K562 (cell line): ENCODE results near the gene ELOB. TPM values are rescaled to one million over a fixed set of nuclear protein-coding genes. Genes with fewer than 3 reads are reported as not detected.

Source experiments
- ATAC-seq: fragments of 200-7000 bp; cut with Tn5 transposase; 3 replicates; pipeline ENCODE4 v1.9.1; 2020; ENCODE audit warnings: moderate library complexity
- BruUV-seq: library from RNA; stranded (reverse); fragments of 400-500 nt; replicated peaks from 2 replicates; lab custom pipeline; 2021; lab: Mats Ljungman, UMichigan
- CTCF ChIA-PET: fragments of 300-600 bp; formaldehyde crosslinking; extraction: SDS; loops from one replicate; lab custom pipeline; 2021; ENCODE audit warnings: low intra/inter-chr PET ratio; lab: Yijun Ruan, JAX
- POLR2A ChIA-PET: fragments of 300-600, 350-650 bp; sonication (Branson Sonifier 250); formaldehyde crosslinking; extraction: SDS; loops from one replicate; lab custom pipeline; 2021; ENCODE audit warnings: antibody characterized with exemption, inconsistent platforms; lab: Yijun Ruan, JAX
- DNase-seq, 4 experiments: peaks; one replicate each; pipeline versions ENCODE4 v3.0.0 to v3.0.0-alpha.2; 2011 to 2018; ENCODE audit warnings: low spot score in 3 of 4, mixed read lengths in 3 of 4; ENCODE audit errors: extremely low read depth in 1 of 4
- FAIRE-seq: peaks from 2 replicates; lab custom pipeline; 2011; peaks lifted over from hg19 to GRCh38; lab: Jason Lieb, UNC
- H2AFZ ChIP-seq: 2 replicates; pipeline ENCODE4 v1.6.0; 2011; ENCODE audit warnings: low read depth, low read length, control low read depth, inconsistent platforms
- H3K27ac ChIP-seq: fragments of 200-600 bp; 3 replicates; pipeline ENCODE4 v1.8.0; 2011; ENCODE audit warnings: low read depth, mild to moderate bottlenecking, control low read depth, inconsistent platforms, low read length, moderate library complexity, mixed read lengths; ENCODE audit errors: extremely low read depth
- H3K27me3 ChIP-seq, 2 experiments: fragments of 300-600 bp in 1 of 2; 2 replicates in 1 of 2; 3 replicates in 1 of 2; pipeline versions ENCODE4 v1.6.0 to v1.8.0; 2011; ENCODE audit warnings: inconsistent platforms in 2 of 2, low read length in 2 of 2, mild to moderate bottlenecking in 1 of 2, mixed read lengths in 1 of 2, moderate library complexity in 1 of 2; ENCODE audit not compliant: control insufficient read depth in 2 of 2, insufficient read depth in 2 of 2
- H3K36me3 ChIP-seq: fragments of 300-600 bp; 3 replicates; pipeline ENCODE4 v1.8.0; 2011; ENCODE audit warnings: mild to moderate bottlenecking, low read length, inconsistent platforms; ENCODE audit not compliant: control insufficient read depth, insufficient read depth
- H3K4me1 ChIP-seq, 2 experiments: fragments of 200-600 bp in 1 of 2; replicated peaks in 1 of 2; 2 replicates in 1 of 2; 3 replicates in 1 of 2; pipeline versions ENCODE4 v1.5.1 to v1.8.0; 2011; ENCODE audit warnings: inconsistent platforms in 2 of 2, low read length in 2 of 2, mild to moderate bottlenecking in 1 of 2, mixed read lengths in 1 of 2, moderate library complexity in 1 of 2; ENCODE audit not compliant: control insufficient read depth in 2 of 2, insufficient read depth in 2 of 2
- H3K4me2 ChIP-seq: 2 replicates; pipeline ENCODE4 v1.6.1; 2011; ENCODE audit warnings: low read length, control low read depth, inconsistent platforms, mixed read lengths; ENCODE audit not compliant: insufficient read depth
- H3K4me3 ChIP-seq: fragments of 200-600 bp; sonication (generic), shearing (Covaris generic); 2 replicates; pipeline ENCODE4 v1.5.1; 2016; ENCODE audit warnings: control low read depth, inconsistent platforms
- H3K79me2 ChIP-seq: fragments of 200-600 bp; 3 replicates; pipeline ENCODE4 v1.8.0; 2011; ENCODE audit warnings: low read length, inconsistent platforms; ENCODE audit not compliant: control insufficient read depth, insufficient read depth
- H3K9ac ChIP-seq, 2 experiments: 2 replicates each; pipeline versions ENCODE4 v1.6.0 to v1.6.1; 2011; ENCODE audit warnings: low read depth in 2 of 2, low read length in 2 of 2, control low read depth in 1 of 2, inconsistent platforms in 1 of 2, mild to moderate bottlenecking in 1 of 2, mixed read lengths in 1 of 2; ENCODE audit not compliant: insufficient read depth in 1 of 2
- H3K9me1 ChIP-seq: one replicate; pipeline ENCODE4 v1.6.0; 2011; ENCODE audit warnings: inconsistent platforms, mild to moderate bottlenecking, low read length, moderate library complexity; ENCODE audit not compliant: control insufficient read depth, insufficient read depth
- H3K9me3 ChIP-seq: replicated peaks from 2 replicates; pipeline ENCODE4 v1.5.1; 2011; ENCODE audit warnings: low read depth, low read length, inconsistent platforms; ENCODE audit not compliant: control insufficient read depth, insufficient read depth
- H4K20me1 ChIP-seq: replicated peaks from 2 replicates; pipeline ENCODE4 v1.6.1; 2011; ENCODE audit warnings: low read length, inconsistent platforms, mixed read lengths; ENCODE audit not compliant: control insufficient read depth, insufficient read depth
- BCL6 ChIP-seq: fragments of 250-450 bp; sonication (Bioruptor Pico); IDR thresholded peaks from 2 replicates; pipeline ENCODE4 v1.4.0; 2020
- ELF2 ChIP-seq: fragments of 250-450 bp; sonication (Bioruptor Pico); IDR thresholded peaks from 2 replicates; pipeline ENCODE4 v1.5.0; 2021; ENCODE audit warnings: mild to moderate bottlenecking
- HNRNPK ChIP-seq: fragments of 200-400 bp; formaldehyde crosslinking; IDR thresholded peaks from one replicate; pipeline ENCODE4 v1.6.1; 2018; ENCODE audit warnings: mild to moderate bottlenecking, low read depth, low read length; ENCODE audit not compliant: poor library complexity, severe bottlenecking
- IRF9 ChIP-seq: fragments of 450-650 bp; IDR thresholded peaks from 2 replicates; pipeline ENCODE4 v1.6.1; 2016; ENCODE audit warnings: missing biosample characterization, missing genetic modification characterization
- KHSRP ChIP-seq: fragments of 450-650 bp; IDR thresholded peaks from 2 replicates; pipeline ENCODE4 v1.6.1; 2017
- MTA2 ChIP-seq: fragments of 450-650 bp; IDR thresholded peaks from 2 replicates; pipeline ENCODE4 v1.6.1; 2016; ENCODE audit warnings: low read depth
- NFATC3 ChIP-seq: fragments of 450-650 bp; IDR thresholded peaks from 2 replicates; pipeline ENCODE4 v1.6.1; 2017; ENCODE audit warnings: mild to moderate bottlenecking
- POLR2AphosphoS5 ChIP-seq: IDR thresholded peaks from 2 replicates; pipeline ENCODE4 v1.6.1; 2011; ENCODE audit warnings: mild to moderate bottlenecking, low read depth, low read length, moderate library complexity; ENCODE audit not compliant: control insufficient read depth, insufficient read depth
- SMAD4 ChIP-seq: fragments of 250-450 bp; sonication (Bioruptor Pico); conservative IDR thresholded peaks from 2 replicates; pipeline ENCODE4 v1.8.0; 2021; ENCODE audit warnings: inconsistent platforms, mild to moderate bottlenecking, moderate library complexity
- ZBTB12 ChIP-seq: fragments of 250-450 bp; sonication (Bioruptor Pico); IDR thresholded peaks from 2 replicates; pipeline ENCODE4 v1.4.0; 2020
- ZBTB2 ChIP-seq: fragments of 450-650 bp; IDR thresholded peaks from 2 replicates; pipeline ENCODE4 v1.6.1; 2016; ENCODE audit warnings: antibody characterized with exemption
- ZNF707 ChIP-seq: fragments of 250-450 bp; sonication (Bioruptor Pico); conservative IDR thresholded peaks from 2 replicates; pipeline ENCODE4 v1.8.0; 2022; ENCODE audit warnings: inconsistent platforms, mild to moderate bottlenecking, moderate library complexity
- WGBS: fragments of 100-300 bp; shearing (Covaris generic); methylation state at CpG from one replicate; pipeline ENCODE4 v1.1.6; 2016; ENCODE audit warnings: low coverage, mixed read lengths; ENCODE audit not compliant: insufficient coverage; ENCODE audit errors: missing lambda C conversion rate; 5-methylcytosine and 5-hydroxymethylcytosine counted together
- in situ Hi-C: fragments of 300-500 bp; cut with MboI; formaldehyde crosslinking; loops from 4 replicates; pipeline ENCODE4 v1.15.0; 2018; ENCODE audit warnings: inconsistent platforms, mixed read lengths
- intact Hi-C: fragments of 100-400 bp; cut with micrococcal nuclease; formaldehyde crosslinking; loops from 2 replicates; pipeline ENCODE4 v1.14.2; 2022
- polyA plus RNA-seq, 8 experiments: library from polyadenylated mRNA; depleted of rRNA in 4 of 8; stranded (reverse) in 5 of 8; unstranded in 3 of 8; fragments of >200 nt; fragmentation: Nextera tagmentation in 2 of 8; fragmentation: Illumina TruSeq in 1 of 8; extraction: Ambion mirVana in 2 of 8; extraction: Trizol in 1 of 8; gene quantifications; 2 replicates each; pipeline versions ENCODE4 v1.2.1 to v1.2.3, GENCODE V29; 2011 to 2014; ENCODE audit warnings: inconsistent platforms in 1 of 8, missing spikeins in 1 of 8
- total RNA-seq, 7 experiments: library from RNA; depleted of rRNA in 6 of 7; stranded (reverse); fragments of >200 nt in 6 of 7; fragmentation: Illumina TruSeq in 2 of 7; extraction: Trizol in 2 of 7; gene quantifications; 2 replicates each; pipeline versions ENCODE4 v1.2.1 to v1.2.3, GENCODE V29; 2011 to 2021; ENCODE audit warnings: low replicate concordance in 1 of 7
- TF ChIP-seq, protein P1 (sequence below), 2 experiments: fragments of 450-650 bp; conservative IDR thresholded peaks; 2 replicates each; pipeline ENCODE4 v1.6.1; 2017; ENCODE audit warnings: mild to moderate bottlenecking in 2 of 2, moderate library complexity in 2 of 2

The ELOB gene
- total and polyA plus RNA-seq, 9 of the 15 experiments (the other 6 are each of a cell fraction or from before 2014, with no cell fraction given) = 63.2 to 791 (median 237) TPM

GRCh38 chr16:2809149-2809760, 32.2 kb upstream of the ELOB start:
- Histone ChIP-seq H3K36me3 (no peaks in the 10 kb centered on the region), H3K9me1 (no peaks in the 10 kb centered on the region), H3K27ac (no peak overlapping the region), H3K4me3 (no peak overlapping the region), H3K27me3 (peaks cover 4 to 49% of the 10 kb centered on the region in 2 experiments; a peak in 4 of 5 replicates), H3K79me2 (no peaks in the 10 kb centered on the region), H3K9me3 (peaks cover under 1% of the 10 kb centered on the region; the same call in 1 of the 2 replicates), H3K9ac (no peak overlapping the region), H3K4me1 (peaks cover 9 to 12% of the 10 kb centered on the region in 2 experiments; a peak in 4 of 5 replicates)
- POLR2A ChIA-PET = interaction anchor here (0.7 kb wide), 1 partner anchor 214 kb away, joined by 3 read pairs; no protein-coding TSS in a partner anchor
- FAIRE-seq (no peak), DNase-seq (no peak), ATAC-seq (no peak)
- WGBS = 5% methylated on average over 3 of the region's 3 CpGs
- intact Hi-C loops = no loop called here
- CTCF ChIA-PET = no interaction called here
- in situ Hi-C loops = no loop called here
- TF ChIP-seq IRF9 (tag) (no peak), ZNF707 (CRISPR knock-in tag) (no peak), POLR2AphosphoS5 (no peak), NFATC3 (no peak), ZBTB2 (no peak), SMAD4 (CRISPR knock-in tag) (no peak), KHSRP (no peak), ZBTB12 (CRISPR knock-in tag) (no peak), BCL6 (CRISPR knock-in tag) (no peak), MTA2 (no peak), ELF2 (CRISPR knock-in tag) (no peak), HNRNPK (no peak)
- TF ChIP-seq, protein P1, sequence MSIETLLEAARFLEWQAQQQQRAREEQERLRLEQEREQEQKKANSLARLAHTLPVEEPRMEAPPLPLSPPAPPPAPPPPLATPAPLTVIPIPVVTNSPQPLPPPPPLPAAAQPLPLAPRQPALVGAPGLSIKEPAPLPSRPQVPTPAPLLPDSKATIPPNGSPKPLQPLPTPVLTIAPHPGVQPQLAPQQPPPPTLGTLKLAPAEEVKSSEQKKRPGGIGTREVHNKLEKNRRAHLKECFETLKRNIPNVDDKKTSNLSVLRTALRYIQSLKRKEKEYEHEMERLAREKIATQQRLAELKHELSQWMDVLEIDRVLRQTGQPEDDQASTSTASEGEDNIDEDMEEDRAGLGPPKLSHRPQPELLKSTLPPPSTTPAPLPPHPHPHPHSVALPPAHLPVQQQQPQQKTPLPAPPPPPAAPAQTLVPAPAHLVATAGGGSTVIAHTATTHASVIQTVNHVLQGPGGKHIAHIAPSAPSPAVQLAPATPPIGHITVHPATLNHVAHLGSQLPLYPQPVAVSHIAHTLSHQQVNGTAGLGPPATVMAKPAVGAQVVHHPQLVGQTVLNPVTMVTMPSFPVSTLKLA (conservative IDR thresholded peaks at IDR 0.05) = no peak
- TF ChIP-seq, all 486 proteins: peak for 0
- Histone ChIP-seq H4K20me1 (no peaks in the 10 kb centered on the region), H2AFZ (no peak overlapping the region), H3K4me2 (no peak overlapping the region)
- no TSS peak for BruUV-seq
